ENCODE results near the gene PBX4. TPM values are rescaled to one million over a fixed set of nuclear protein-coding genes. Genes with fewer than 3 reads are reported as not detected.

PBX4 gene
- total RNA-seq, 3 donors from 2014 or later (not counting 1 experiment from before 2014, with no cell fraction given): 10.7 to 15.9 (median 11.1) TPM

- Mint-ChIP-seq H3K27ac (peak overlapping the region; percentile 95 to 98), H3K4me3 (no peak overlapping the region), H3K4me1 (peaks cover 28 to 30% of the 10 kb centered on the region in 2 donors), H3K9me3 (no peaks in the 10 kb centered on the region), H3K27me3 (ENCODE audit: low read depth in 2 of 2) (no peaks in the 10 kb centered on the region), H3K36me3 (no peaks in the 10 kb centered on the region)
- no peak for DNase-seq
- peak overlapping the region; percentile 35 for H3K27ac ChIP-seq (ENCODE audit: low read length)
- H3K4me1 ChIP-seq (ENCODE audit: control insufficient read depth, insufficient read depth, low read length): peaks cover 36% of the 10 kb centered on the region
- no peaks in the 10 kb centered on the region for H3K9me3 ChIP-seq (ENCODE audit: control insufficient read depth, insufficient read depth, low read length)
- TF ChIP-seq, protein P1, sequence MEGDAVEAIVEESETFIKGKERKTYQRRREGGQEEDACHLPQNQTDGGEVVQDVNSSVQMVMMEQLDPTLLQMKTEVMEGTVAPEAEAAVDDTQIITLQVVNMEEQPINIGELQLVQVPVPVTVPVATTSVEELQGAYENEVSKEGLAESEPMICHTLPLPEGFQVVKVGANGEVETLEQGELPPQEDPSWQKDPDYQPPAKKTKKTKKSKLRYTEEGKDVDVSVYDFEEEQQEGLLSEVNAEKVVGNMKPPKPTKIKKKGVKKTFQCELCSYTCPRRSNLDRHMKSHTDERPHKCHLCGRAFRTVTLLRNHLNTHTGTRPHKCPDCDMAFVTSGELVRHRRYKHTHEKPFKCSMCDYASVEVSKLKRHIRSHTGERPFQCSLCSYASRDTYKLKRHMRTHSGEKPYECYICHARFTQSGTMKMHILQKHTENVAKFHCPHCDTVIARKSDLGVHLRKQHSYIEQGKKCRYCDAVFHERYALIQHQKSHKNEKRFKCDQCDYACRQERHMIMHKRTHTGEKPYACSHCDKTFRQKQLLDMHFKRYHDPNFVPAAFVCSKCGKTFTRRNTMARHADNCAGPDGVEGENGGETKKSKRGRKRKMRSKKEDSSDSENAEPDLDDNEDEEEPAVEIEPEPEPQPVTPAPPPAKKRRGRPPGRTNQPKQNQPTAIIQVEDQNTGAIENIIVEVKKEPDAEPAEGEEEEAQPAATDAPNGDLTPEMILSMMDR (IDR thresholded peaks at IDR 0.05): no peak
- no peak for ATAC-seq
- intact Hi-C loops (cut with micrococcal nuclease): no loop called here
- H3K4me3 ChIP-seq (ENCODE audit: low read length): no peak overlapping the region
- WGBS (ENCODE audit: insufficient coverage): 92% methylated on average over 10 of the region's 10 CpGs
- peaks cover 35% of the 10 kb centered on the region for H3K36me3 ChIP-seq (ENCODE audit: control insufficient read depth, insufficient read depth, low read length)
- H3K27me3 ChIP-seq (ENCODE audit: control insufficient read depth, insufficient read depth, low read length): no peaks in the 10 kb centered on the region
These were observed 42.7 kb upstream of the PBX4 start for GRCh38 chr19:19661141-19661674.

GRCh38 chr19:19659646-19660245, 41.3 kb upstream of the PBX4 start:
- 96% methylated on average over 17 of the region's 17 CpGs for WGBS (ENCODE audit: insufficient coverage)
- peaks cover 30% of the 10 kb centered on the region for H3K4me1 ChIP-seq (ENCODE audit: control insufficient read depth, insufficient read depth, low read length)
- ATAC-seq: no peak
- no peak overlapping the region for H3K4me3 ChIP-seq (ENCODE audit: low read length)
- Mint-ChIP-seq H3K27me3 (ENCODE audit: low read depth in 2 of 2) (no peaks in the 10 kb centered on the region), H3K4me1 (peaks cover 28 to 30% of the 10 kb centered on the region in 2 donors), H3K4me3 (no peak overlapping the region), H3K9me3 (no peaks in the 10 kb centered on the region), H3K36me3 (no peaks in the 10 kb centered on the region), H3K27ac (no peak overlapping the region)
- no peak overlapping the region for H3K27ac ChIP-seq (ENCODE audit: low read length)
- H3K36me3 ChIP-seq (ENCODE audit: control insufficient read depth, insufficient read depth, low read length): peaks cover 49% of the 10 kb centered on the region
- intact Hi-C loops (cut with micrococcal nuclease): no loop called here
- no peaks in the 10 kb centered on the region for H3K9me3 ChIP-seq (ENCODE audit: control insufficient read depth, insufficient read depth, low read length)
- no peaks in the 10 kb centered on the region for H3K27me3 ChIP-seq (ENCODE audit: control insufficient read depth, insufficient read depth, low read length)
- DNase-seq: no peak
- TF ChIP-seq, protein P1 (IDR thresholded peaks at IDR 0.05): no peak

DNA sequence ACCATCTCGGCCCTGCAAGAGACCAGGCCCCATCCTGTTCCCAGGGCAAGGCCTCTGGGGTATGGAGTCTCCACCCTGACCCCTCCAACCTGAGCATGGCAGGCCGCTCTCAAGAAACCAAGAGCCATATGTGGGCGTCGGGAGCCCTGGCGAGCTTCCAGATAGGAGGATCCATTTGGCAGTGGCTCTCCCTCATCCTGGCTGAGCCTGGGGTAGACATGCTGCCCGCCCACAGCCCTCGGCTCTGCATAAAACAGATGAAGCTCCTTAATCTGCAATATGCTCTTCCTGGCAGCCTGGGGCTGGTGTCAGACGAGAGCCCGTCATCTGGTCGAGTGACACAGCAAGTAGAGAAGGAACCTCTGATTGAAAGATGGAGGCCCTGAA, 38.9 kb upstream of the PBX4 start:
- DNase-seq (no peak), ATAC-seq (no peak)
- Histone ChIP-seq H3K27me3 (ENCODE audit: control insufficient read depth, insufficient read depth, low read length) (no peaks in the 10 kb centered on the region), H3K36me3 (ENCODE audit: control insufficient read depth, insufficient read depth, low read length) (peaks cover 72% of the 10 kb centered on the region), H3K9me3 (ENCODE audit: control insufficient read depth, insufficient read depth, low read length) (no peaks in the 10 kb centered on the region), H3K4me3 (ENCODE audit: low read length) (no peak overlapping the region), H3K27ac (ENCODE audit: low read length) (no peak overlapping the region), H3K4me1 (ENCODE audit: control insufficient read depth, insufficient read depth, low read length) (peaks cover 14% of the 10 kb centered on the region)
- Mint-ChIP-seq H3K36me3 (no peaks in the 10 kb centered on the region), H3K27me3 (ENCODE audit: low read depth in 2 of 2) (no peaks in the 10 kb centered on the region), H3K4me1 (peaks cover 16 to 22% of the 10 kb centered on the region in 2 donors), H3K4me3 (no peak overlapping the region), H3K27ac (no peak overlapping the region), H3K9me3 (no peaks in the 10 kb centered on the region)
- intact Hi-C loops (cut with micrococcal nuclease): no loop called here
- TF ChIP-seq, protein P1 (IDR thresholded peaks at IDR 0.05): no peak
- WGBS (ENCODE audit: insufficient coverage): 96% methylated on average over 10 of the region's 10 CpGs
